ENCODE data around the gene AJAP1. TPM values are rescaled to one million over a fixed set of nuclear protein-coding genes. Genes with fewer than 3 reads are reported as not detected.
A peak's percentile ranks its signal among the peaks of the same experiment; 100 is the strongest.

Gene AJAP1
- polyA plus RNA-seq, 10 donors, result 0.48 to 1.3 (median 0.65) TPM

- DNase-seq, result no peak
Measured at GRCh38 chr1:4820543-4820942, 166.1 kb downstream of the AJAP1 start.

- DNase-seq, result peak; percentile 33 to 68 (median 36)
Measured at GRCh38 chr1:4825800-4826450, 171.5 kb downstream of the AJAP1 start.

- peak in 1 of 3 donors; percentile 4 for DNase-seq
Measured at GRCh38 chr1:4830707-4831106, 176.3 kb downstream of the AJAP1 start.

- no peak for DNase-seq
Measured at GRCh38 chr1:4836574-4836973, 182.2 kb downstream of the AJAP1 start.

GRCh38 chr1:4837031-4837600 lies 182.7 kb downstream of the AJAP1 start:
- DNase-seq, result no peak

GRCh38 chr1:4837752-4838151 lies 183.3 kb downstream of the AJAP1 start:
- DNase-seq, result no peak

GRCh38 chr1:4838231-4838630 lies 183.8 kb downstream of the AJAP1 start:
- no peak for DNase-seq

Data from muscle of back (tissue), 11 donors.